Tibial nerve (tissue), 3 donors: Measurements from ENCODE around the gene SGCG.
"Not testable (repeated sequence)": the region's sequence is repeated elsewhere in the genome, so short reads cannot be mapped to it uniquely, and the experiment has no call there.

Experiments used
- POLR2A ChIP-seq, 2 donors: fragments of 450-650 bp; IDR thresholded peaks; one replicate each; pipeline ENCODE4 v1.6.1; 2017; ENCODE audit warnings: antibody characterized with exemption in 2 of 2, mild to moderate bottlenecking in 2 of 2, moderate library complexity in 2 of 2
- TF ChIP-seq, protein P1 (sequence below), 5 experiments: fragments of 200-600 bp in 3 of 5; fragments of 450-650 bp in 2 of 5; sonication (generic) in 3 of 5; IDR thresholded peaks; one replicate each; pipeline ENCODE4 v1.5.1; 2016 to 2019; ENCODE audit warnings: antibody characterized with exemption in 5 of 5, mild to moderate bottlenecking in 3 of 5, moderate library complexity in 2 of 5

GRCh38 chr13:23248410-23248809 lies 67.6 kb downstream of the SGCG start:
- TF ChIP-seq, protein P1, sequence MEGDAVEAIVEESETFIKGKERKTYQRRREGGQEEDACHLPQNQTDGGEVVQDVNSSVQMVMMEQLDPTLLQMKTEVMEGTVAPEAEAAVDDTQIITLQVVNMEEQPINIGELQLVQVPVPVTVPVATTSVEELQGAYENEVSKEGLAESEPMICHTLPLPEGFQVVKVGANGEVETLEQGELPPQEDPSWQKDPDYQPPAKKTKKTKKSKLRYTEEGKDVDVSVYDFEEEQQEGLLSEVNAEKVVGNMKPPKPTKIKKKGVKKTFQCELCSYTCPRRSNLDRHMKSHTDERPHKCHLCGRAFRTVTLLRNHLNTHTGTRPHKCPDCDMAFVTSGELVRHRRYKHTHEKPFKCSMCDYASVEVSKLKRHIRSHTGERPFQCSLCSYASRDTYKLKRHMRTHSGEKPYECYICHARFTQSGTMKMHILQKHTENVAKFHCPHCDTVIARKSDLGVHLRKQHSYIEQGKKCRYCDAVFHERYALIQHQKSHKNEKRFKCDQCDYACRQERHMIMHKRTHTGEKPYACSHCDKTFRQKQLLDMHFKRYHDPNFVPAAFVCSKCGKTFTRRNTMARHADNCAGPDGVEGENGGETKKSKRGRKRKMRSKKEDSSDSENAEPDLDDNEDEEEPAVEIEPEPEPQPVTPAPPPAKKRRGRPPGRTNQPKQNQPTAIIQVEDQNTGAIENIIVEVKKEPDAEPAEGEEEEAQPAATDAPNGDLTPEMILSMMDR (IDR thresholded peaks at IDR 0.05) = not testable (repeated sequence)
- TF ChIP-seq POLR2A (IDR thresholded peaks at IDR 0.05) = not testable (repeated sequence)
